GM19351 (cell line): ENCODE results near the gene RUFY1.
"Not testable (repeated sequence)": the region's sequence is repeated elsewhere in the genome, so short reads cannot be mapped to it uniquely, and the experiment has no call there.

ENCODE experiments used
- ATAC-seq: cut with Tn5 transposase; IDR thresholded peaks from one replicate; pipeline ENCODE4 v1.9.1; 2021; ENCODE audit warnings: mild to moderate bottlenecking, moderate library complexity; ENCODE audit not compliant: unreplicated experiment

Gene RUFY1

GRCh38 chr5:179533907-179534306, 16.4 kb upstream of the RUFY1 start:
- ATAC-seq: peak; percentile 63

GRCh38 chr5:179534431-179534830, 15.9 kb upstream of the RUFY1 start:
- ATAC-seq: peak; percentile 57

GRCh38 chr5:179536676-179537075, 13.7 kb upstream of the RUFY1 start:
- ATAC-seq: no peak

GRCh38 chr5:179542170-179542569, 8.2 kb upstream of the RUFY1 start:
- ATAC-seq: no peak

GRCh38 chr5:179543275-179543674, 7.1 kb upstream of the RUFY1 start:
- not testable (repeated sequence) for ATAC-seq

- no peak for ATAC-seq
Measured at GRCh38 chr5:179553006-179553405, 2.7 kb downstream of the RUFY1 start.

- ATAC-seq: no peak
Measured at GRCh38 chr5:179553875-179554274, 3.5 kb downstream of the RUFY1 start.

GRCh38 chr5:179554981-179555380, 4.6 kb downstream of the RUFY1 start:
- ATAC-seq: no peak

- not testable (repeated sequence) for ATAC-seq
Measured at GRCh38 chr5:179558261-179558799, 8.0 kb downstream of the RUFY1 start.

- no peak for ATAC-seq
Measured at GRCh38 chr5:179558932-179559283, 8.6 kb downstream of the RUFY1 start.

GRCh38 chr5:179559284-179560252, 9.2 kb downstream of the RUFY1 start:
- ATAC-seq: peak; percentile 99

GRCh38 chr5:179564526-179564925, 14.2 kb downstream of the RUFY1 start:
- no peak for ATAC-seq

- ATAC-seq: no peak
Measured at GRCh38 chr5:179568721-179569120, 18.4 kb downstream of the RUFY1 start.

GRCh38 chr5:179572386-179572785, 22.0 kb downstream of the RUFY1 start:
- no peak for ATAC-seq

GRCh38 chr5:179577286-179577960, 27.1 kb downstream of the RUFY1 start:
- no peak for ATAC-seq

GRCh38 chr5:179585941-179586401, 35.6 kb downstream of the RUFY1 start:
- ATAC-seq: no peak

- ATAC-seq: no peak
Measured at GRCh38 chr5:179588166-179588565, 37.8 kb downstream of the RUFY1 start.

GRCh38 chr5:179595916-179596315, 45.6 kb downstream of the RUFY1 start:
- no peak for ATAC-seq

GRCh38 chr5:179596421-179596820, 46.1 kb downstream of the RUFY1 start:
- no peak for ATAC-seq

GRCh38 chr5:179599100-179599499, 48.7 kb downstream of the RUFY1 start:
- no peak for ATAC-seq

- no peak for ATAC-seq
Measured at GRCh38 chr5:179599566-179599965, 49.2 kb downstream of the RUFY1 start.

GRCh38 chr5:179599973-179600372, 49.6 kb downstream of the RUFY1 start:
- no peak for ATAC-seq
